Testis (tissue), 3 donors: Measurements from ENCODE around the gene DGKZ. TPM values are rescaled to one million over a fixed set of nuclear protein-coding genes. Genes with fewer than 3 reads are reported as not detected.
A peak's percentile ranks its signal among the peaks of the same experiment; 100 is the strongest.

Experiments used
- DNase-seq: peaks from one replicate; pipeline ENCODE4 v3.0.0-alpha.2; 2019
- H3K27ac ChIP-seq, 2 donors: fragments of 200-600 bp; sonication (generic); one replicate each; pipeline ENCODE4 v1.5.1; 2019
- H3K27me3 ChIP-seq: fragments of 200-600 bp; sonication (generic); one replicate; pipeline ENCODE4 v1.5.1; 2019
- H3K36me3 ChIP-seq: fragments of 200-600 bp; sonication (generic); one replicate; pipeline ENCODE4 v1.5.1; 2017; ENCODE audit warnings: low read depth; ENCODE audit errors: missing control alignments
- H3K4me1 ChIP-seq: fragments of 200-600 bp; sonication (generic); one replicate; pipeline ENCODE4 v1.5.1; 2019
- H3K4me3 ChIP-seq, 2 donors: fragments of 200-600 bp; sonication (generic); one replicate each; pipeline ENCODE4 v1.5.1; 2017 to 2019
- H3K9me3 ChIP-seq: fragments of 200-600 bp; sonication (generic); one replicate; pipeline ENCODE4 v1.5.1; 2017
- POLR2A ChIP-seq: fragments of 450-650 bp; IDR thresholded peaks from one replicate; pipeline ENCODE4 v1.6.1; 2017; ENCODE audit warnings: antibody characterized with exemption, mild to moderate bottlenecking, moderate library complexity
- WGBS, 2 donors: methylation state at CpG; one replicate each; pipeline ENCODE4 v1.1.5; 2018; 5-methylcytosine and 5-hydroxymethylcytosine counted together
- intact Hi-C: fragments of 100-400 bp; cut with DNase I; formaldehyde crosslinking; loops from one replicate; pipeline ENCODE4 v1.15.1; 2023; ENCODE audit warnings: low total_unique reads
- polyA plus RNA-seq: library from polyadenylated mRNA; stranded (reverse); fragments of 350-450 nt; fragmentation: Illumina TruSeq; extraction: RNeasy Lipid Tissue Mini Kit (QIAGEN cat#74804); gene quantifications from one replicate; pipeline ENCODE4 v1.2.3, GENCODE V29; 2014; ENCODE audit warnings: low read depth, low replicate concordance; ENCODE audit not compliant: insufficient read depth
- total RNA-seq, 2 donors: library from RNA; depleted of rRNA; stranded (reverse); fragments of >200 nt; gene quantifications; one replicate each; pipeline ENCODE4 v1.2.3, GENCODE V29; 2016
- TF ChIP-seq, protein P1 (sequence below), 3 experiments: fragments of 450-650 bp in 2 of 3; fragments of 200-600 bp in 1 of 3; sonication (generic) in 1 of 3; IDR thresholded peaks; one replicate each; pipeline ENCODE4 v1.5.1; 2016 to 2019; ENCODE audit warnings: antibody characterized with exemption in 3 of 3, mild to moderate bottlenecking in 2 of 3, moderate library complexity in 1 of 3

DGKZ gene
- total and polyA plus RNA-seq, 3 donors from 2014 or later, result 33.8 to 104 (median 67.2) TPM

DNA sequence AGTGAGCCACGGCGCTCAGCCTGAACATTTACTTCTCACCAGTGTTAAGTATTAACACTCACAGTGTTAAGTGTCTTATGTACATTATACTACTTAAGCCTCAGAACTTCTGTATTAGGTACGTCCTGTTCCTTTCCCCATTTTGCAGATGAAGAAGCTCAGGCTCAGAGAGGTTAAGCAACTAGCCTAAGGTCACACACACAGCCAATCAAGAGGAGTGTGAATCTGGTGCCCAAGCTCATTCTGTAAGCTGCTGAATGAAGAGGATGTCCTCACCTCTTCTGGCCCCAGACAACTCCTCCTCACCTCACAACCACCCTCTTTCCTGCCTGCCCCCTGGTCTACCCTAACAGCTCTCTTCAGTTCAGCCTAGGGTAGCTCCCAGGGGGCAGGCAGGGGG is 39.9 kb upstream of the DGKZ start:
- no peak for DNase-seq
- Histone ChIP-seq H3K27ac (no peak overlapping the region), H3K9me3 (no peaks in the 10 kb centered on the region), H3K36me3 (no peaks in the 10 kb centered on the region), H3K4me3 (no peak overlapping the region), H3K27me3 (no peaks in the 10 kb centered on the region), H3K4me1 (no peaks in the 10 kb centered on the region)
- 88 to 92% methylated on average over 3 of the region's 3 CpGs for WGBS, 2 donors
- intact Hi-C loops, result no loop called here
- TF ChIP-seq, protein P1, sequence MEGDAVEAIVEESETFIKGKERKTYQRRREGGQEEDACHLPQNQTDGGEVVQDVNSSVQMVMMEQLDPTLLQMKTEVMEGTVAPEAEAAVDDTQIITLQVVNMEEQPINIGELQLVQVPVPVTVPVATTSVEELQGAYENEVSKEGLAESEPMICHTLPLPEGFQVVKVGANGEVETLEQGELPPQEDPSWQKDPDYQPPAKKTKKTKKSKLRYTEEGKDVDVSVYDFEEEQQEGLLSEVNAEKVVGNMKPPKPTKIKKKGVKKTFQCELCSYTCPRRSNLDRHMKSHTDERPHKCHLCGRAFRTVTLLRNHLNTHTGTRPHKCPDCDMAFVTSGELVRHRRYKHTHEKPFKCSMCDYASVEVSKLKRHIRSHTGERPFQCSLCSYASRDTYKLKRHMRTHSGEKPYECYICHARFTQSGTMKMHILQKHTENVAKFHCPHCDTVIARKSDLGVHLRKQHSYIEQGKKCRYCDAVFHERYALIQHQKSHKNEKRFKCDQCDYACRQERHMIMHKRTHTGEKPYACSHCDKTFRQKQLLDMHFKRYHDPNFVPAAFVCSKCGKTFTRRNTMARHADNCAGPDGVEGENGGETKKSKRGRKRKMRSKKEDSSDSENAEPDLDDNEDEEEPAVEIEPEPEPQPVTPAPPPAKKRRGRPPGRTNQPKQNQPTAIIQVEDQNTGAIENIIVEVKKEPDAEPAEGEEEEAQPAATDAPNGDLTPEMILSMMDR (IDR thresholded peaks at IDR 0.05), result no peak
- no peak for TF ChIP-seq POLR2A

DNA sequence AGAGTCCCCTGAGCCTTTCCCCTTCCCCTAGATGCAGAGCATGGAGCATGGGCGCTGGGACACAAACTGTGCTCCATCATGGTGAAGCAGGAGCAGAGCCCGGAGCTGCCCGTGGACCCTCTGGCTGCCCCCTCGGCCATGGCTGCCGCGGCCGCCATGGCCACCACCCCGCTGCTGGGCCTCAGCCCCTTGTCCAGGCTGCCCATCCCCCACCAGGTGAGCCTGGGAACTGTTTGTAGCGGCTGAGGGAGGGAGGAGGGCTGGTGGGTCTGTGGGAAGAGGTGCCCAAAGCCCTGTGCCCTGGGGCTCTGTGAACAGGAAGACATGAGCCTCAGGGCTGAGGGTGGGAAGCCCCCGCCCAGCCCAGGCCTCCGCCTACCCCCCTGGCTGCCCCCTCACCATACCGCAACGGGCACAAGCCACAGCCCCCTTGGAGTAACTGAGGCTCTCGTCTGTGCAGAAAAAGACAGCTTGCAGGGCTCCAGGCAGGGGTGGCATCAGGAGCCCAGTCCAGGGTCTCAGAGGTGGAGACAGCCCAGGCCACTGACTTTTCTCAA is 39.4 kb upstream of the DGKZ start:
- WGBS, 2 donors, result 72 to 100% methylated on average over 1 to 13 of the region's 14 CpGs
- DNase-seq, result no peak
- no peaks in the 10 kb centered on the region for H3K36me3 ChIP-seq
- no peaks in the 10 kb centered on the region for H3K27me3 ChIP-seq
- H3K27ac ChIP-seq, result no peak overlapping the region
- intact Hi-C loops, result no loop called here
- no peaks in the 10 kb centered on the region for H3K9me3 ChIP-seq
- H3K4me3 ChIP-seq, result no peak overlapping the region
- TF ChIP-seq POLR2A, result no peak
- TF ChIP-seq, protein P1 (IDR thresholded peaks at IDR 0.05), result no peak
- H3K4me1 ChIP-seq, result no peaks in the 10 kb centered on the region

DNA sequence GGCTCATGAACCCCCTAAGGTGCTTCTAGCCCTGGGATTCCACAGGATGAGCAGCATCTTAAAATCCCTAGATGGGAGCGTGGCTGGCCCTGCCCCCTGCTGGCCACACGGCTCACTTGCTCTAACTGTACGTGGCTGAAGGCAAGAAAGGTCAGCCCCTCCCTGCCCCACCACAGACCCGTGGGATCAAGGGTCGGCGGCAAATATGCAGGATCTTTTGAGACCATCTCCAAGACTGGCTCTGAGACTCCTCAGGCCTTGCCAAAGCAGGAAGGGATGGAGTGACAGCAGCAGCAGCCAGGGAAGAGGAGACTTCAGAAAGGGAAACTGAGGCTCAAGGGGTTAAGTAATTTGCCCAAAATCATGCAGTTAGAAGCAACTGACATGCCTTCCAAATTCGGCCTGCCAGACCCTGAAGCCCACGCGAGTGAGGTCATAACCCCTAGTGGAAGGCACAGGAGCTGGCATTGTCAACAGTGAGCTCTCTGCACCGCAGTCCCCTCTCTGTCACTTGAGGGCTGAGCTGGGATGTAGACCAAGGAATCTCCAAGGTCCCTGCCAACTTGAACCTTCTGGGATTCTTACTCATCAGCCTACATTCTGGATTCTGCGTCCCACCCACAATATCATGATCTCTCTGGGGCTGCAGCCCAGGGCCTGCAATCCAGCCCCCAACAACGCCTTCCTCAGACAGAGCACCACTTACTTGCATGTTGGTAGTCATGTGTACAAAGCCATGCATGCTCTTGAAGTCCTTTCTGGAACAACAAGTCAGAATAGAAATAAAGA is 38.4 kb upstream of the DGKZ start:
- no peaks in the 10 kb centered on the region for H3K27me3 ChIP-seq
- H3K36me3 ChIP-seq, result no peaks in the 10 kb centered on the region
- intact Hi-C loops, result no loop called here
- TF ChIP-seq, protein P1 (IDR thresholded peaks at IDR 0.05), result peak; percentile 86 to 90 (median 89)
- no peak for TF ChIP-seq POLR2A
- no peaks in the 10 kb centered on the region for H3K4me1 ChIP-seq
- WGBS, 2 donors, result 38 to 42% methylated on average over 11 to 12 of the region's 12 CpGs
- peak; percentile 89 for DNase-seq
- no peak overlapping the region for H3K4me3 ChIP-seq
- H3K9me3 ChIP-seq, result no peaks in the 10 kb centered on the region
- H3K27ac ChIP-seq, result no peak overlapping the region

DNA sequence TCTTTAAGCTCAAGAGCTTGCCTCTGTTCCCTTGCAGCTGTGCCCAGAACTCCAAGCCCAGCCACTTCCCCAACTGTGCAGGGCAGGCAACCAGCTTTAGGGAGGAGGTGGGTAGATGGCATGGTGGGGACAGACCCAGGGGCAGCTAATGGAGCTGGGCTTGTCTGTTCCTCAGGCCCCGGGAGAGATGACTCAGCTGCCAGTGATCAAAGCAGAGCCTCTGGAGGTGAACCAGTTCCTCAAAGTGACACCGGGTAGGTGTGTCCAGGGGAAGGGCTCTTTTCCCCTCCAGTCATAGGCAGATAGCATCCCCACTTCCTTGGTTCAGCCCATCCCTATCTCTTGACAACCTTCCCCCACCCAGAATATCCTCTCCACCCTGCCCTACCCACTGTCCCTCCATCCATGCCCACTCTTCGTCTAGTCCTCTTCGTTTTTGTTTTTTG is 37.4 kb upstream of the DGKZ start:
- no peaks in the 10 kb centered on the region for H3K36me3 ChIP-seq
- no peaks in the 10 kb centered on the region for H3K27me3 ChIP-seq
- no peak for TF ChIP-seq POLR2A
- TF ChIP-seq, protein P1 (IDR thresholded peaks at IDR 0.05), result no peak
- no peak overlapping the region for H3K27ac ChIP-seq
- no peaks in the 10 kb centered on the region for H3K9me3 ChIP-seq
- no peak for DNase-seq
- 75 to 84% methylated on average over 4 of the region's 4 CpGs for WGBS, 2 donors
- intact Hi-C loops, result no loop called here
- no peak overlapping the region for H3K4me3 ChIP-seq
- H3K4me1 ChIP-seq, result no peaks in the 10 kb centered on the region
